ENCODE data around the gene NUDT16L1. TPM values are rescaled to one million over a fixed set of nuclear protein-coding genes. Genes with fewer than 3 reads are reported as not detected.

NUDT16L1 gene
- total RNA-seq, 1 experiment from 2014 or later, result 33.8 TPM

GRCh38 chr16:4664538-4665418, 28.6 kb upstream of the NUDT16L1 start:
- TF ChIP-seq EZH2 (IDR thresholded peaks at IDR 0.05; ENCODE audit: borderline replicate concordance, low read depth, low read length, poor library complexity, severe bottlenecking) (no peak), CTCF (conservative IDR thresholded peaks at IDR 0.05; ENCODE audit: low read depth, low read length) (no peak)
- no peaks in the 10 kb centered on the region for H3K27me3 ChIP-seq (replicated peaks; ENCODE audit: insufficient read depth, low read depth, low read length, poor library complexity)
- CTCF ChIA-PET, result no interaction called here
- no peak for DNase-seq (ENCODE audit: low spot score)
- peaks cover 16% of the 10 kb centered on the region for H3K36me3 ChIP-seq (ENCODE audit: insufficient read depth, low read length, poor library complexity, severe bottlenecking)
- H3K27ac ChIP-seq (ENCODE audit: low read depth, low read length, poor library complexity, severe bottlenecking), result no peak overlapping the region
- H3K4me3 ChIP-seq (ENCODE audit: low read depth, low read length, poor library complexity, severe bottlenecking), result no peak overlapping the region
- H3K4me1 ChIP-seq (ENCODE audit: insufficient read depth, low read length, poor library complexity, severe bottlenecking), result no peaks in the 10 kb centered on the region
- BruUV-seq (replicated peaks), result no TSS peak
- H3K9me3 ChIP-seq (ENCODE audit: low read depth, low read length, poor library complexity, severe bottlenecking), result no peaks in the 10 kb centered on the region
- POLR2A ChIA-PET (ENCODE audit: low non-redundant PET), result no interaction called here
- intact Hi-C loops (cut with micrococcal nuclease; ENCODE audit: unreplicated experiment), result no loop called here

GRCh38 chr16:4666537-4667202, 26.7 kb upstream of the NUDT16L1 start:
- POLR2A ChIA-PET (ENCODE audit: low non-redundant PET), result no interaction called here
- no TSS peak for BruUV-seq (replicated peaks)
- Histone ChIP-seq H3K4me1 (ENCODE audit: insufficient read depth, low read length, poor library complexity, severe bottlenecking) (no peaks in the 10 kb centered on the region), H3K4me3 (ENCODE audit: low read depth, low read length, poor library complexity, severe bottlenecking) (no peak overlapping the region), H3K27ac (ENCODE audit: low read depth, low read length, poor library complexity, severe bottlenecking) (no peak overlapping the region), H3K27me3 (replicated peaks; ENCODE audit: insufficient read depth, low read depth, low read length, poor library complexity) (no peaks in the 10 kb centered on the region), H3K36me3 (ENCODE audit: insufficient read depth, low read length, poor library complexity, severe bottlenecking) (peaks cover 18% of the 10 kb centered on the region), H3K9me3 (ENCODE audit: low read depth, low read length, poor library complexity, severe bottlenecking) (no peaks in the 10 kb centered on the region)
- no peak for DNase-seq (ENCODE audit: low spot score)
- TF ChIP-seq CTCF (conservative IDR thresholded peaks at IDR 0.05; ENCODE audit: low read depth, low read length), result no peak
- TF ChIP-seq EZH2 (IDR thresholded peaks at IDR 0.05; ENCODE audit: borderline replicate concordance, low read depth, low read length, poor library complexity, severe bottlenecking), result no peak
- CTCF ChIA-PET, result no interaction called here
- intact Hi-C loops (cut with micrococcal nuclease; ENCODE audit: unreplicated experiment), result no loop called here

- ChIA-PET CTCF (no interaction called here), POLR2A (ENCODE audit: low non-redundant PET) (no interaction called here)
- Histone ChIP-seq H3K4me3 (ENCODE audit: low read depth, low read length, poor library complexity, severe bottlenecking) (no peak overlapping the region), H3K36me3 (ENCODE audit: insufficient read depth, low read length, poor library complexity, severe bottlenecking) (peaks cover 18% of the 10 kb centered on the region), H3K4me1 (ENCODE audit: insufficient read depth, low read length, poor library complexity, severe bottlenecking) (no peaks in the 10 kb centered on the region), H3K27me3 (replicated peaks; ENCODE audit: insufficient read depth, low read depth, low read length, poor library complexity) (no peaks in the 10 kb centered on the region), H3K9me3 (ENCODE audit: low read depth, low read length, poor library complexity, severe bottlenecking) (no peaks in the 10 kb centered on the region), H3K27ac (ENCODE audit: low read depth, low read length, poor library complexity, severe bottlenecking) (no peak overlapping the region)
- DNase-seq (ENCODE audit: low spot score), result no peak
- no TSS peak for BruUV-seq (replicated peaks)
- TF ChIP-seq EZH2 (IDR thresholded peaks at IDR 0.05; ENCODE audit: borderline replicate concordance, low read depth, low read length, poor library complexity, severe bottlenecking) (no peak), CTCF (conservative IDR thresholded peaks at IDR 0.05; ENCODE audit: low read depth, low read length) (no peak)
- intact Hi-C loops (cut with micrococcal nuclease; ENCODE audit: unreplicated experiment), result no loop called here
These were observed 26.0 kb upstream of the NUDT16L1 start for GRCh38 chr16:4667203-4667963.
